ENCODE data around the gene CELF4.

DNA sequence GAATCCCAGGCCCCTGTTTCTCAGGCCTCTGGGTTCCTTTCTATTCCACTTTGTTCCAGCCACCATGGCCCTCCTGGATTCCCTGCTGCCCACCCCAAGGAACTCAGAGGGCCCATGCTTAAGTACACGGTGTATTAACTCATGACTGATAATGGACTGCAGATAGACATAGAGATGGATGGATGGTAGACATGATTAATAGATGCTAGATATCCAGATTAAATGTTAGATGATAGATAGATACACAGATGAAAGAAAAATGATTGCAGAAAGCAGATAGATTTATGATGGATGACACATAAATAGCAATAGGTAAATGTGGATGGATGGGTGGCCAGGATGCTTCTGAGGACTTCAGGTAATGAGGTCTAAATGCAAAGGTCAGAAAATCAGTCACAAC is 278.0 kb downstream of the CELF4 start:
- TF ChIP-seq EZH2 (IDR thresholded peaks at IDR 0.05; ENCODE audit: low read length, unreplicated experiment): no peak
- TF ChIP-seq, protein P1, sequence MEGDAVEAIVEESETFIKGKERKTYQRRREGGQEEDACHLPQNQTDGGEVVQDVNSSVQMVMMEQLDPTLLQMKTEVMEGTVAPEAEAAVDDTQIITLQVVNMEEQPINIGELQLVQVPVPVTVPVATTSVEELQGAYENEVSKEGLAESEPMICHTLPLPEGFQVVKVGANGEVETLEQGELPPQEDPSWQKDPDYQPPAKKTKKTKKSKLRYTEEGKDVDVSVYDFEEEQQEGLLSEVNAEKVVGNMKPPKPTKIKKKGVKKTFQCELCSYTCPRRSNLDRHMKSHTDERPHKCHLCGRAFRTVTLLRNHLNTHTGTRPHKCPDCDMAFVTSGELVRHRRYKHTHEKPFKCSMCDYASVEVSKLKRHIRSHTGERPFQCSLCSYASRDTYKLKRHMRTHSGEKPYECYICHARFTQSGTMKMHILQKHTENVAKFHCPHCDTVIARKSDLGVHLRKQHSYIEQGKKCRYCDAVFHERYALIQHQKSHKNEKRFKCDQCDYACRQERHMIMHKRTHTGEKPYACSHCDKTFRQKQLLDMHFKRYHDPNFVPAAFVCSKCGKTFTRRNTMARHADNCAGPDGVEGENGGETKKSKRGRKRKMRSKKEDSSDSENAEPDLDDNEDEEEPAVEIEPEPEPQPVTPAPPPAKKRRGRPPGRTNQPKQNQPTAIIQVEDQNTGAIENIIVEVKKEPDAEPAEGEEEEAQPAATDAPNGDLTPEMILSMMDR (conservative IDR thresholded peaks at IDR 0.05; ENCODE audit: low read depth, low read length): no peak

All from PC-3 (cell line).